Astrocyte of the spinal cord (primary cell): Measurements from ENCODE around the gene SOX13.
"Not testable (repeated sequence)": the region's sequence is repeated elsewhere in the genome, so short reads cannot be mapped to it uniquely, and the experiment has no call there.

ENCODE experiments used
- DNase-seq: peaks from one replicate; pipeline ENCODE4 v3.0.0; 2011; ENCODE audit warnings: low read depth, low spot score
- H3K4me3 ChIP-seq: 2 replicates; pipeline ENCODE4 v1.5.1; 2011; ENCODE audit warnings: low read depth, mild to moderate bottlenecking, low read length, moderate library complexity
- CTCF ChIP-seq: IDR thresholded peaks from 2 replicates; pipeline ENCODE4 v1.5.1; 2012; ENCODE audit warnings: low read depth, mild to moderate bottlenecking, low read length, inconsistent platforms
- in situ Hi-C: cut with HindIII; loops from 2 replicates; pipeline ENCODE4 v1.10.0; 2017; ENCODE audit warnings: low sequenced_read_pairs

The SOX13 gene

DNA sequence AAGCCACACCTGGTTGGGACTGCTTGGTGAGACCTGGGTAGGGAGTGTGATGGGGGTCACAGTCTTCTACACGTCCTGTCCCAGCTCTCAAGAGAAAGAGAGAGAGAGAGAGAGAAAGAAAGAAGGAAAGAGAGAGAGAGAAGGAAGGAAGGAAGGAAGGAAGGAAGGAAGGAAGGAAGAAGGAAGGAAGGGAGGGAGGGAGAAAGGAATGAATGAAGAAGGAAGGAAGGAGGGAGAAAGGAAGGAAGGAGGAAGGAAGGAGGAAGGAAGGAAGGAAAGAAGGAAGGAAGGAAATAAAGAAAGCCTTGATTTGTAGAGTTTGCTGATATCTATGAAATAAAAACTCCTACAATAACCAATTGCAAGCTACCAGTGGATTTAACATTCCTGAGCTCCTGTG lies 28.5 kb upstream of the SOX13 start:
- no peak overlapping the region for H3K4me3 ChIP-seq
- in situ Hi-C loops, result no loop called here
- no peak for TF ChIP-seq CTCF
- DNase-seq, result no peak

- no peak overlapping the region for H3K4me3 ChIP-seq
- TF ChIP-seq CTCF, result no peak
- in situ Hi-C loops, result no loop called here
- DNase-seq, result no peak
Observed at GRCh38 chr1:204045430-204045829, 27.5 kb upstream of the SOX13 start.

DNA sequence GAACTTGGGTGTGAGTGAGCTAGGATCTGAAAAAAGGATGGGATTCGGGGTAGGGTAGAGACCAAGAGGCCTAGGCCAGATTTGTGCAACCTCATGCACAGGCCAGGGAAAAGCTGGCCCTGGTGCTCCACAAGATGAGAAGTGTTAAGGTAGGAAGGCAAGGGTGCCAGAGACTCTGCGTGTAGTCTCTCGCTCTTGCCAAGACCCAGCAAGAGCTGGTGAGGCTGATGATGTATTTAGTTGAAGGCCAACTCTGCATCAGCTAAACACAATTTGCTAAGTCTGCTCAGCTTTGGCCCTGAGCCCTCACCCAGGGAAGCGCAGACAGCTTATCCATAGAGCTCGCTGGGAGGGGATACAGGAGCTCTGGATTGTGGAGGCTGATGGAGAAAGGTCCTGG lies 26.6 kb upstream of the SOX13 start:
- no peak for TF ChIP-seq CTCF
- H3K4me3 ChIP-seq, result no peak overlapping the region
- peak; percentile 29 for DNase-seq
- in situ Hi-C loops, result no loop called here

- in situ Hi-C loops, DNase-seq, H3K4me3 ChIP-seq: not testable (repeated sequence)
Observed at GRCh38 chr1:204048796-204049195, 24.1 kb upstream of the SOX13 start.

DNA sequence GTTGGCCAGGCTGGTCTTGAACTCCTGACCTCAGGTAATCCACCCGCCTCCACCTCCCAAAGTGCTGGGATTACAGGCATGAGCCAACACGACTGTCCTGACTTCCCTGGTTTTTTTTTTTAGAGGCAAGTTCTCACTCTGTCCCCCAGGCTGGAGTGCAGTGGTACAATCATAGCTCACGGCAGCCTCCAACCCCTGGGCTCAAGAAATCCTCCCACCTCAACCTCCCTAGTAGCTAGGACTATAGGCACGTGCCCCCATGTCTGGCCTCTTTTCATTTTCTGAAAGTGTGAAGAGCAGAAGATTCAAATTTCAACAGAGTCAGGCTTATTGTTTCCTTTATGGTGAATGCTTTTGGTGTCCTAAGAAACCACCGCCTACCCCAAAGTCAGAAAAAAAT lies 21.7 kb upstream of the SOX13 start:
- in situ Hi-C loops, result no loop called here
- H3K4me3 ChIP-seq, result no peak overlapping the region
- DNase-seq, result no peak
- TF ChIP-seq CTCF, result no peak

- in situ Hi-C loops, result no loop called here
- no peak overlapping the region for H3K4me3 ChIP-seq
- no peak for TF ChIP-seq CTCF
- DNase-seq, result no peak
Observed at GRCh38 chr1:204051718-204052117, 21.2 kb upstream of the SOX13 start.

GRCh38 chr1:204053893-204054292 lies 19.0 kb upstream of the SOX13 start:
- in situ Hi-C loops, result no loop called here
- no peak for DNase-seq
- TF ChIP-seq CTCF, result no peak
- H3K4me3 ChIP-seq, result no peak overlapping the region
